HUDEP-2 (cell line): ENCODE results near the gene IQCH.

Experiments used
- DNase-seq, 76 experiments: peaks; one replicate each; lab custom pipeline; 2025; ENCODE audit not compliant: unreplicated experiment in 76 of 76; lab: John Stamatoyannopoulos, UW

The IQCH gene

GRCh38 chr15:67550522-67550921 is 295.9 kb downstream of the IQCH start:
- peak in 11 of 76 experiments; percentile 2 to 38 (median 10) for DNase-seq

GRCh38 chr15:67551207-67551743 is 296.7 kb downstream of the IQCH start:
- DNase-seq: no peak
